ENCODE measurements around the gene ORMDL3.
A peak's percentile ranks its signal among the peaks of the same experiment; 100 is the strongest.

Gene ORMDL3

GRCh38 chr17:39933912-39934311, 6.5 kb upstream of the ORMDL3 start:
- H3K4me3 ChIP-seq (ENCODE audit: control insufficient read depth, low read depth, low read length), result no peak overlapping the region
- TF ChIP-seq CTCF (conservative IDR thresholded peaks at IDR 0.05; ENCODE audit: control insufficient read depth, insufficient read depth, low read depth, low read length), result no peak
- no peak for DNase-seq (ENCODE audit: low read depth)

- H3K4me3 ChIP-seq (ENCODE audit: control insufficient read depth, low read depth, low read length), result no peak overlapping the region
- peak; percentile 77 for DNase-seq (ENCODE audit: low read depth)
- TF ChIP-seq CTCF (conservative IDR thresholded peaks at IDR 0.05; ENCODE audit: control insufficient read depth, insufficient read depth, low read depth, low read length), result no peak
Observed at GRCh38 chr17:39929646-39930407, 2.4 kb upstream of the ORMDL3 start.

DNA sequence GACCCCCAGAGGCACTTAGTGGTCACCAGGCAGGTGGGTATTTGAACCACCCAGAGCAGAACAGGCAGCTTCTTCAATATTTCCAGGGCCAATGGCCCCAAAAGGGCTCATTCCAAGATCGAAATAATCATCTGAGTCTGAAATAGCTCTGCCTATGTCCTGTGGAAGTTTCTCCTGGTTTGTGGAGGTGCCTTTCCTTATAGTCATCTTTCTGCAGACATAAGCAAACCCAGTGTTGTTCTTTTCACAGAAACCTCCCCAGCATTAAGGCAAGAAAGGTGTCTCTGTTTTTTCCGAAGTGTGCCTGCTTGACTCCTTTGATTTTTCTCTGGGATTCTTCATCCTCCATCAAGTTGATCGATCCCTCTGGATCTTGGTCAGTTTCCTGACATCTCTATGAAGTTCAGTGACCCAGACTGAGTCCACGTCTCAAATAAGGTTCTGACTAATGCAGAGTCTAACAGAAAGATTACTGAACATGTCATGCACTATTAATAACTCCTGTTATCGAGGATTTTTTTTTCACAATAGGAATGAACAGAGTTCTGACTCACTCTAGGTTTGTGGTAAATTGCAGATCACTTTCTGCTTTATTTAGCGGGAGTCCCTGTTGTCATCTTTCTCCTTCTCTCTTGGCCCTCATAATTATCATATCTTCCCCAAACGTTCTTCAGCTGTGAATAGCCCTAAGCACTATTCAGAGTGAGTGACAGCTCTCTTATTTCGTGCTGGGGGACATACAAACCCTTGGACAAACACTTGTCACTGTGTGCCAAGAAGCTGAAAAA, 1.7 kb upstream of the ORMDL3 start:
- no peak overlapping the region for H3K4me3 ChIP-seq (ENCODE audit: control insufficient read depth, low read depth, low read length)
- TF ChIP-seq CTCF (conservative IDR thresholded peaks at IDR 0.05; ENCODE audit: control insufficient read depth, insufficient read depth, low read depth, low read length), result no peak
- peak; percentile 95 for DNase-seq (ENCODE audit: low read depth)

DNA sequence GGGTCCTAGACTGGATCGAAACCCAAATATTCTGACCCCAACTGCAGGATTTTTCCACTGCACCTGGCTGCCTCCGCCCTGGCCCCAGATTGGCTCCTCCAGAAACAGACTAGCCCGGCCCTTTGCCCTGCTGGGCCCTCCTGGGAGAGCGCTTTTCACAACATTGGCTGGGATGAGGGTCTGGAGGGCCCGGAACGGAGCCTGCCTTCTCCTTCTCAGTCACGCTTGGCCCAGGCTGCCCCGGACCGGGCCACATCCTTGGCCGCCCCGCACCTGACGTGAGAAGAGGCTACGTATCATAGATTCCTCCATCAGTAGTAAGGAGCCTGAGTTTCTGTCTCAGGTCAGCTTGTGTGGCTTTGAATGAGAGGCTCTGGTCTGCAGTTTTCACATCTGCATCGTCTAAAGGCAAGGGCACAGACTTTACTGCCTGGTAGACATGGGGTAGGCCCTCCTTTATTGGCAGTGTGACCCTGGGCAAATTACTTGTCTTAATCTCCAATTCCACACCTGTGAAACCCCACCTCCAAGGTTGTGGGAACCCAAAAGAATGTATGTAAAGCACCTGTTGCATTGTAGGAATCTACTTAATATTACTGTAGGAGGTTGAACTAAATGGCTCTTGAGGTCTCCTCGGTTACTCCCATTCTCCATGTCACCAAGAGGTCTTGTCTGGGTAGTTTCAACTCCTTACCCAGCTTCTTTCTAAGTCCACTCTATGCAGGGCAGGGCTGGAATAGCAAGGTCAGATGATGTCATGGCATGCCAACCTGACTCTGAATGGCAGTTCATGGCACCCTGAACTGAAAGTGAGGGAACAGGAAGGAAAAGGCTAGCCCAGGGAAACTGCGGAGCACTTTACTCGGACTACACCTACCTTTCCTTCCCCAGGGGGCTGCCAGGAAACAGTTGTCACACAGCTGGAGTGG, 792 bp upstream of the ORMDL3 start:
- TF ChIP-seq CTCF (conservative IDR thresholded peaks at IDR 0.05; ENCODE audit: control insufficient read depth, insufficient read depth, low read depth, low read length), result no peak
- DNase-seq (ENCODE audit: low read depth), result no peak
- H3K4me3 ChIP-seq (ENCODE audit: control insufficient read depth, low read depth, low read length), result peak overlapping the region; percentile 32

- TF ChIP-seq CTCF (conservative IDR thresholded peaks at IDR 0.05; ENCODE audit: control insufficient read depth, insufficient read depth, low read depth, low read length), result no peak
- peak overlapping the region; percentile 76 for H3K4me3 ChIP-seq (ENCODE audit: control insufficient read depth, low read depth, low read length)
- peak; percentile 23 for DNase-seq (ENCODE audit: low read depth)
Observed at GRCh38 chr17:39926588-39927100, 757 bp downstream of the ORMDL3 start.

GRCh38 chr17:39926135-39926587, 1.2 kb downstream of the ORMDL3 start:
- peak overlapping the region; percentile 76 for H3K4me3 ChIP-seq (ENCODE audit: control insufficient read depth, low read depth, low read length)
- no peak for DNase-seq (ENCODE audit: low read depth)

More at GRCh38 chr17:39926135-39926587, 1.2 kb downstream of the ORMDL3 start:
- TF ChIP-seq CTCF (conservative IDR thresholded peaks at IDR 0.05; ENCODE audit: control insufficient read depth, insufficient read depth, low read depth, low read length), result no peak
